GM18907 (cell line): Measurements from ENCODE around the gene EHF.
"Not testable (repeated sequence)": the region's sequence is repeated elsewhere in the genome, so short reads cannot be mapped to it uniquely, and the experiment has no call there.

Experiments
- ATAC-seq: cut with Tn5 transposase; IDR thresholded peaks from one replicate; pipeline ENCODE4 v1.9.1; 2021; ENCODE audit warnings: mild to moderate bottlenecking, moderate library complexity; ENCODE audit not compliant: unreplicated experiment

The EHF gene

DNA sequence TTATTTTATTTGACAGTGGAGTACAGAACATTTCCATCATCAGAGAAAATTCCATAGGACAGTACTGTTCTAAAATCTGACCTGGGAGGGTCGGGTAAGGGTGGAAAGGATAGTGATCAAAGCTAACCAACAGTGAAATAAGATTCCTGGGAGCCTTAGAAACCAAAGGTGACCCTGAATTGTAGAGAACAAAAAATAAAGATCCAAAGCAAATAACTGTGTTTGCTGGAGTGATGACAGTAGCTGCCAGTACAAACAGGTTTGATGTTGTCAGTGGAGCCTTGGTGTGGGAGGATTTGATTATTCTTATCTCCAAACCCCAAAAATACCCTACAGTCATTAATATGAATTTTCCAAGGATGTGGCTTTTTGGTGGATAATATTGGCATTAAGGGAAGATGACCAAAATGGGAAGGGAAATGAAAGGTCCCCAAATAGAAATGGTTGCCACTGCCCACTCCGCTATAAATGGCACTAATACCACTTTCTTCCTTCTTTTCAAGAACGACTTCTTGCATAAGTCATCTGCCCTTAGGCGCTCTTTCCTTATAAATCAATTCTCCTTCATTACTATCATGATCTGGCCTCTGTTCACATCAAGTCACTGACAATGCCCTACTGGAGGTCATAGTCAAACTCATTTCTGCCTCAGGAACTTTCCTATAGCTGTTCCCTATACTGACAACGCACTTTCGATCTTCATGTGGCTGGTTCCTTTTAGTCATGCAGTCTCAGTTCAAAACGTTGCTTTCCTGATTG, 44.4 kb downstream of the EHF start:
- ATAC-seq = no peak

DNA sequence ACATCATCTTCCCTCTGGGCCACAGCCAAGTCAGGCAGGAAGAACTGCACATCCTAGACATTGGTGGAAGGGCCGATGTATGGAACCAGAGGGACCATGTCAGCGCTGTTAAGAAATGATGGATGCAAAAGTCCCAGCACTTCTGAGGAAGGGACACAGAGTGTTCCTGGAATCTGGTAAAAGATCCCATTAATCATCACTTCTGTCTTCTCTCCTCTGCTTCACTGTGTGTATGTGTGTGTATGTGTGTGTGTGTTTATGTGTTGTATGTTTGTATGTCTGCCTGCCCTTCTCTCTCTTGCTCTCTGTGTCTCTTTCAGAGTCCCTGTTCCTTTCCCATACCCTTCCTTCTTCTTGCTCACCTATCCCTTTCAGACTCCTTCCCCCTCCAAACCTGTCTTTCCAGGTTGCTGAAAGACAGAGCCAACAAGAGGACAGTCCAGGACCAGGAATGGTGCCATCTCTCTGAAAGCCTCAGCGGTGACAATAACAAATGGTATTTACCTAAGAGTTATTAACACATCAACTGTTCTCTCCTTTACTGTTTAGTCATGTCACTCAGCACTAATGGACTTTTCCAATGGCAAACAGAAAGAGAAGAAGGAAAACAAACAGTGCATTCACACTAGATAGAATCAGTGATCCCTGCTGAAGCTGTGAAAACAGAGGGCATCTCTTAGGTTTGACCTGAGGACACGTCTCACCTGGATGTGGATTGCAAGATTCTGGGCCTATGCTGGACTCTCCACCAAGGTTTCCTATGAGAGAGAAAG, 47.1 kb downstream of the EHF start:
- no peak for ATAC-seq

GRCh38 chr11:34668583-34669053, 47.7 kb downstream of the EHF start:
- ATAC-seq = no peak

DNA sequence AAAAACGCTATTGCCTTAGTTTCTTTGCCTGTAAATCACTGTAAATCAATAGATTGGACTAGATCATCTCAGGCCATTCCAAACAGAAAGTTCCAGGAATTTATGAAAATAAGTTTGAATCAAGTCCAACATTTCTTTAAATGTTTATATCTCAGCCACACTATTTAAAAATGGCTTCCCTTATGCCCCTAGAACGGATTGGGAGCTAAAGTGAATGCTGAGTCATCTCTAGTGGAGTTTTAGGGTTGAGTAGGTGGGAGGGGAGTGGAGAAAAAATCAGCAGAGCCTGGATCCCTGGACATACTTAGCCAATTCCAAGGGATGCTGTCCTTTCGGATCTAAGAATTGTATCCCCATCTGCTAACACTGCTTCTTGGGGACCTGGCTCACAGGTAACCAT, 48.6 kb downstream of the EHF start:
- ATAC-seq = no peak

GRCh38 chr11:34671117-34671516, 50.2 kb downstream of the EHF start:
- no peak for ATAC-seq

DNA sequence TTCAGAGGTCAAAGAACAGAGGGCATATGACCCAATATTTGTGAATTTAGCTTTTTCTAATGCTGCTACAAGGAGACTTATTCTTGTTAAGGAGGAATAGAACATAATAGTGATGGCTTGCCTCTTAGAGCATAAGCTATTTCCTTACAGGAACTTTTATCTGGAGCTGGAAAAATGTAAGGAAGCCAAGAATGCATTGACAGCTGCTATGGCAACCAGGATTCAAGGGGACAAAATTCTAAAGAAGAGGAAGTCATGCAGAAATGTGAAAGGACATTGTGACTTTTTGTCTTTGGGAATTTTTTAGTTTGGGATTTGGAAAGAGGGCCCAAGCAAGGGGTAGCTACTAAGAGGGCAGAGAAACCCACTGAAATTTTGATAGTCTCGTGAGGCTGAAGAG, 51.1 kb downstream of the EHF start:
- ATAC-seq = no peak

DNA sequence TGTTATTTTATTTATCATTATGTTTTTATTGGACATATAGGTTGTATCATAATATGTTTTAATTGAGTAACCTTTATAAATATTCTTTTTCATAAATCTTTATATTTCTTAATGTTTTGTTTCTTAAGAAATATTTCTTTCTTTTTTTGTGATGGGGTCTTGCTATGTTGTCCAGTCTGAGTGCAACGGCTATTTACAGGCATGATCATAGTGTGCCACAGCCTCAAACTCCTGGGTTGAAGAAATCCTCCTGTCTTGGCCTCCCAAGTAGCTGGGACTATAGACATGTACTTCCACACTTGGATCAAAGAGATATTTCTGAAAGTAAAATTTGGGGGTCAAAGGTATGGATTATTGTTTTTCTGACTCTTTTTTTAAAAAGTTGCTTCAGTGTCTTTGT, 53.1 kb downstream of the EHF start:
- no peak for ATAC-seq

GRCh38 chr11:34676227-34676626, 55.3 kb downstream of the EHF start:
- ATAC-seq = no peak

GRCh38 chr11:34679681-34680080, 58.8 kb downstream of the EHF start:
- ATAC-seq = no peak

- no peak for ATAC-seq
These were observed 59.3 kb downstream of the EHF start for GRCh38 chr11:34680206-34680605.

DNA sequence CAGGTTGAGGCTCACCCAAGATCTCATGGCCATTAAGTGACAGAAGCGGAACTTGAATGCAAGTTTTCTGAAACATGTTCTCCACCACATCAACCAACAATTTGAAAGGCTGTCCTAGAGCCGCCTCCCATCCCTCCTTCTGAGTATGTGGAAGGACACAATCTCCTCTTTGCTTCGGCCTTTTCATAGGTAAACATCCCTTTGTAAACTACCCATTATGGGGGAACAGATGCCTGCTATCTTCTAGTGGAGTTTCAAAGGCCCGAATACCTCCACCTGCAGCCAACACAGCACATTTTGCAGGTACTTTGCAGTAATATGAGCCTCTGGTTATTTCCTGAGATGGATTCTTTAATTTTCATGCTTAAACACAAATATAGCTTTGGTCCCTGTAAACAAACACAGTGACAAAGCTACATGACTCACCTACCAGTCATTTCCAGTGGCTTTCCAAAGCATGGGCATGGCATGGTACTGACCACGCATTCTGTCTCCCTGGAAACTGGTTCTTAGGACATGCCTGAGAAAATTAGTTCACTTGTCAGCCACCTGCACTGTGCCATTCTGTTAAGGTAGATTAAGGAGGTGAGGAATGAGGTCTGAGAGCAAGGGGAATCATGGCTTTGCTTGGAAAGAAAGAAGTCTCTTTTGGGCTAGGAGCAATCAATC, 60.2 kb downstream of the EHF start:
- ATAC-seq = no peak

DNA sequence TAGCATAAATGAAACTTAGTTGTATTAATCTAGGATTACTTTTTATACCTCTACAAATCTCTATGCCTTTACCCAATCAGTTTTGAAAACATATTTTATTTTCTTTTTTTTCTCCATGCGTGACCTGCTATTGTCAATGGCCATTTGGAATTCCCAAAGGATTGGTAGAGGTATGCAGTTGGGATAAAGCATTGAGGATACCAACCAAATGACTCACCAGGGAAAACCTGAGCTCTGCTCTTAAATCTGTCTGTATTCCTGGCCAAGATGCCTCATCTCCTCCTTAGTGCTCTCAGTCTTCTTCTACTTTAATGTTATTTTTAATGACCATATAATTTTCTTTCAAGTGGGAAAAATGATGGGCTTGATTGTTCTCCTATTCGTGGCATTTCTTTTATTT, 61.9 kb downstream of the EHF start:
- no peak for ATAC-seq

- ATAC-seq = no peak
These were observed 62.5 kb downstream of the EHF start for GRCh38 chr11:34683396-34683795.

DNA sequence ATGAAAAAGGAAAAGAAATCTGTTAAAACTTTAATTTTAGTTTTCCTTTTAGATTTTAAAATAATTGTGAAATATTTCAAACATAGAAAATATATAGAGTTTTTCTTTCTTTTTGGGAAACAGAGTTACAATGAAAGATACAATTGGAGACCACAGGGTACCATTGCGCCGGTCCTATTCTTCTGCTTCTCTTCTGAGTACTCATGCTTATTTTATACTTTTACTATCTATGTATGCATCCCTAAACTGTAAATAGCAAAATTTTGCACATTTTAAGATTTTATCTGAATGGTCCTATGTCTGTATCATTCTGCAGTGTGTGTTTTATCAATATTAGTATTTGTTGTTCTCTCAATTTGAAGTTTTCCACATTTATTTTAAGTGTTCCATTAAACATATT, 65.0 kb downstream of the EHF start:
- ATAC-seq = no peak

DNA sequence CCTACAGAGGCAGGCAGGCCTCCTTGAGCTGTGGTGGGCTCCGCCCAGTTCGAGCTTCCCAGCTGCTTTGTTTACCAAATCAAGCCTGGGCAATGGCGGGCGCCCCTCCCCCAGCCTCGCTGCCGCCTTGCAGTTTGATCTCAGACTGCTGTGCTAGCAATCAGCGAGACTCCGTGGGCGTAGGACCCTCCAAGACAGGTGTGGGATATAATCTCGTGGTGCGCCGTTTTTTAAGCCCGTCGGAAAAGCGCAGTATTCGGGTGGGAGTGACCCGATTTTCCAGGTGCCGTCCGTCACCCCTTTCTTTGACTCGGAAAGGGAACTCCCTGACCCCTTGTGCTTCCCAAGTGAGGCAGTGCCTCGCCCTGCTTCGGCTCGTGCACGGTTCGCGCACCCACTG, 71.4 kb downstream of the EHF start:
- ATAC-seq = not testable (repeated sequence)

GRCh38 chr11:34696862-34697261, 76.0 kb downstream of the EHF start:
- ATAC-seq = no peak

GRCh38 chr11:34706709-34707461, 86.0 kb downstream of the EHF start:
- ATAC-seq = no peak

GRCh38 chr11:34707462-34707840, 86.6 kb downstream of the EHF start:
- no peak for ATAC-seq
